ENCODE results near the gene TNFRSF1A.

- no peak for TF ChIP-seq GATA1 (IDR thresholded peaks at IDR 0.05; ENCODE audit: low read depth, low read length)
- no peak for TF ChIP-seq POLR2A (IDR thresholded peaks at IDR 0.05; ENCODE audit: low read length)
These were observed 19.0 kb upstream of the TNFRSF1A start for GRCh38 chr12:6360578-6361490.

Measured in erythroblast (primary cell).